ENCODE data around the gene ATP5ME. TPM values are rescaled to one million over a fixed set of nuclear protein-coding genes. Genes with fewer than 3 reads are reported as not detected.

The ATP5ME gene
- total RNA-seq, 1 experiment from 2014 or later: 330 TPM

DNA sequence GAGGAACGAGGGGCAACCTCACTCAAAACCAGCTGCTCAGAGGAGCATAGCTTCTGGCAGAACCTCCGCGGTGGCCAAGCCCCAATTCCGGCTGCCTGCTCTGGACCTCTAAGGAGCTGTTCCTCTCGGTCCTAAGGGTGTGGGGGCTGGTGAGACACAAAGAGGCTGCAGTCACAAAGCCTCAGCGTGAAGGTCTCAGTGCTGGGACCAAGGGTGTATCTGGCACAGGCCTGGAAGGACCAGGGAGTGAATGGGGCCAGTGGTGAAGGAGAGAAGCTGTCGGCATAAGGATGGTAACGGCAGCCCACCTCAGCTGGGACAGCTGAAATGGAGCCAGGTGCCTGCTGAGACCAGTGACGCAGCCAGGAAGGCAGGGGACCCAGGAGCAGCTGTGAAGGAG, 43.4 kb downstream of the ATP5ME start:
- no peak overlapping the region for H3K4me3 ChIP-seq (replicated peaks in 1 of 2; ENCODE audit: low read depth in 1 of 2, low read length in 2 of 2)
- ChIA-PET RAD21 (ENCODE audit: low non-redundant PET in 1 of 2, low total read pairs in 2 of 2, uncharacterized antibody in 2 of 2, unreplicated experiment in 2 of 2) (no interaction called here), POLR2A (no interaction called here), CTCF (no interaction called here)
- H3K4me2 ChIP-seq (ENCODE audit: low read length): no peak overlapping the region
- no peaks in the 10 kb centered on the region for H4K20me1 ChIP-seq (ENCODE audit: insufficient read depth)
- H2AFZ ChIP-seq (ENCODE audit: low read depth, low read length, poor library complexity, severe bottlenecking): no peak overlapping the region
- H3K27me3 ChIP-seq (ENCODE audit: insufficient read depth, low read length): no peaks in the 10 kb centered on the region
- no peak for DNase-seq (ENCODE audit: low read depth, low spot score)
- H3K79me2 ChIP-seq (ENCODE audit: insufficient read depth, low read length): no peaks in the 10 kb centered on the region
- no peaks in the 10 kb centered on the region for H3K9me2 ChIP-seq (ENCODE audit: insufficient read depth)
- H3K9ac ChIP-seq (ENCODE audit: low read length): no peak overlapping the region
- no peaks in the 10 kb centered on the region for H3K36me3 ChIP-seq (ENCODE audit: control insufficient read depth in 1 of 2, insufficient read depth in 2 of 2, low read length in 2 of 2)
- no peak overlapping the region for H3K27ac ChIP-seq (ENCODE audit: low read depth, low read length)
- no peaks in the 10 kb centered on the region; a peak in 1 of 4 replicates for H3K9me3 ChIP-seq (ENCODE audit: control insufficient read depth in 1 of 2, insufficient read depth in 1 of 2, low read depth in 1 of 2, low read length in 2 of 2)
- intact Hi-C loops (cut with micrococcal nuclease): no loop called here
- no peak for TF ChIP-seq CEBPB (IDR thresholded peaks at IDR 0.05; ENCODE audit: low read depth)
- TF ChIP-seq EZH2phosphoT487 (IDR thresholded peaks at IDR 0.05; ENCODE audit: borderline replicate concordance): no peak
- no peak for TF ChIP-seq SRF (IDR thresholded peaks at IDR 0.05; ENCODE audit: low read depth)
- TF ChIP-seq, protein P1, sequence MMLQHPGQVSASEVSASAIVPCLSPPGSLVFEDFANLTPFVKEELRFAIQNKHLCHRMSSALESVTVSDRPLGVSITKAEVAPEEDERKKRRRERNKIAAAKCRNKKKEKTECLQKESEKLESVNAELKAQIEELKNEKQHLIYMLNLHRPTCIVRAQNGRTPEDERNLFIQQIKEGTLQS (IDR thresholded peaks at IDR 0.05): no peak
- TF ChIP-seq RAD21 (IDR thresholded peaks at IDR 0.05; ENCODE audit: low read depth): no peak
- no peak for TF ChIP-seq CBX3 (IDR thresholded peaks at IDR 0.05; ENCODE audit: low read depth)
- TF ChIP-seq JUND (IDR thresholded peaks at IDR 0.05): no peak
- no peak for TF ChIP-seq ZFX (IDR thresholded peaks at IDR 0.05)
- TF ChIP-seq FOSL1 (IDR thresholded peaks at IDR 0.05; ENCODE audit: low read depth): no peak
- TF ChIP-seq POLR2A (IDR thresholded peaks at IDR 0.05; ENCODE audit: borderline replicate concordance, extremely low read depth, insufficient read depth, insufficient read length): no peak
- TF ChIP-seq, protein P2, sequence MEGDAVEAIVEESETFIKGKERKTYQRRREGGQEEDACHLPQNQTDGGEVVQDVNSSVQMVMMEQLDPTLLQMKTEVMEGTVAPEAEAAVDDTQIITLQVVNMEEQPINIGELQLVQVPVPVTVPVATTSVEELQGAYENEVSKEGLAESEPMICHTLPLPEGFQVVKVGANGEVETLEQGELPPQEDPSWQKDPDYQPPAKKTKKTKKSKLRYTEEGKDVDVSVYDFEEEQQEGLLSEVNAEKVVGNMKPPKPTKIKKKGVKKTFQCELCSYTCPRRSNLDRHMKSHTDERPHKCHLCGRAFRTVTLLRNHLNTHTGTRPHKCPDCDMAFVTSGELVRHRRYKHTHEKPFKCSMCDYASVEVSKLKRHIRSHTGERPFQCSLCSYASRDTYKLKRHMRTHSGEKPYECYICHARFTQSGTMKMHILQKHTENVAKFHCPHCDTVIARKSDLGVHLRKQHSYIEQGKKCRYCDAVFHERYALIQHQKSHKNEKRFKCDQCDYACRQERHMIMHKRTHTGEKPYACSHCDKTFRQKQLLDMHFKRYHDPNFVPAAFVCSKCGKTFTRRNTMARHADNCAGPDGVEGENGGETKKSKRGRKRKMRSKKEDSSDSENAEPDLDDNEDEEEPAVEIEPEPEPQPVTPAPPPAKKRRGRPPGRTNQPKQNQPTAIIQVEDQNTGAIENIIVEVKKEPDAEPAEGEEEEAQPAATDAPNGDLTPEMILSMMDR (IDR thresholded peaks at IDR 0.05 in 2 of 3, conservative IDR thresholded peaks at IDR 0.05 in 1 of 3; ENCODE audit: borderline replicate concordance in 1 of 3, insufficient read depth in 1 of 3, low read depth in 2 of 3, low read length in 2 of 3): no peak
- TF ChIP-seq SP1 (IDR thresholded peaks at IDR 0.05; ENCODE audit: low read depth): no peak
- TF ChIP-seq EGR1 (IDR thresholded peaks at IDR 0.05; ENCODE audit: low read depth): no peak
- TF ChIP-seq, protein P3, sequence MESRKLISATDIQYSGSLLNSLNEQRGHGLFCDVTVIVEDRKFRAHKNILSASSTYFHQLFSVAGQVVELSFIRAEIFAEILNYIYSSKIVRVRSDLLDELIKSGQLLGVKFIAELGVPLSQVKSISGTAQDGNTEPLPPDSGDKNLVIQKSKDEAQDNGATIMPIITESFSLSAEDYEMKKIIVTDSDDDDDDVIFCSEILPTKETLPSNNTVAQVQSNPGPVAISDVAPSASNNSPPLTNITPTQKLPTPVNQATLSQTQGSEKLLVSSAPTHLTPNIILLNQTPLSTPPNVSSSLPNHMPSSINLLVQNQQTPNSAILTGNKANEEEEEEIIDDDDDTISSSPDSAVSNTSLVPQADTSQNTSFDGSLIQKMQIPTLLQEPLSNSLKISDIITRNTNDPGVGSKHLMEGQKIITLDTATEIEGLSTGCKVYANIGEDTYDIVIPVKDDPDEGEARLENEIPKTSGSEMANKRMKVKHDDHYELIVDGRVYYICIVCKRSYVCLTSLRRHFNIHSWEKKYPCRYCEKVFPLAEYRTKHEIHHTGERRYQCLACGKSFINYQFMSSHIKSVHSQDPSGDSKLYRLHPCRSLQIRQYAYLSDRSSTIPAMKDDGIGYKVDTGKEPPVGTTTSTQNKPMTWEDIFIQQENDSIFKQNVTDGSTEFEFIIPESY (IDR thresholded peaks at IDR 0.05; ENCODE audit: extremely low read depth, insufficient replicate concordance, low read length): no peak
- TF ChIP-seq, protein P4, sequence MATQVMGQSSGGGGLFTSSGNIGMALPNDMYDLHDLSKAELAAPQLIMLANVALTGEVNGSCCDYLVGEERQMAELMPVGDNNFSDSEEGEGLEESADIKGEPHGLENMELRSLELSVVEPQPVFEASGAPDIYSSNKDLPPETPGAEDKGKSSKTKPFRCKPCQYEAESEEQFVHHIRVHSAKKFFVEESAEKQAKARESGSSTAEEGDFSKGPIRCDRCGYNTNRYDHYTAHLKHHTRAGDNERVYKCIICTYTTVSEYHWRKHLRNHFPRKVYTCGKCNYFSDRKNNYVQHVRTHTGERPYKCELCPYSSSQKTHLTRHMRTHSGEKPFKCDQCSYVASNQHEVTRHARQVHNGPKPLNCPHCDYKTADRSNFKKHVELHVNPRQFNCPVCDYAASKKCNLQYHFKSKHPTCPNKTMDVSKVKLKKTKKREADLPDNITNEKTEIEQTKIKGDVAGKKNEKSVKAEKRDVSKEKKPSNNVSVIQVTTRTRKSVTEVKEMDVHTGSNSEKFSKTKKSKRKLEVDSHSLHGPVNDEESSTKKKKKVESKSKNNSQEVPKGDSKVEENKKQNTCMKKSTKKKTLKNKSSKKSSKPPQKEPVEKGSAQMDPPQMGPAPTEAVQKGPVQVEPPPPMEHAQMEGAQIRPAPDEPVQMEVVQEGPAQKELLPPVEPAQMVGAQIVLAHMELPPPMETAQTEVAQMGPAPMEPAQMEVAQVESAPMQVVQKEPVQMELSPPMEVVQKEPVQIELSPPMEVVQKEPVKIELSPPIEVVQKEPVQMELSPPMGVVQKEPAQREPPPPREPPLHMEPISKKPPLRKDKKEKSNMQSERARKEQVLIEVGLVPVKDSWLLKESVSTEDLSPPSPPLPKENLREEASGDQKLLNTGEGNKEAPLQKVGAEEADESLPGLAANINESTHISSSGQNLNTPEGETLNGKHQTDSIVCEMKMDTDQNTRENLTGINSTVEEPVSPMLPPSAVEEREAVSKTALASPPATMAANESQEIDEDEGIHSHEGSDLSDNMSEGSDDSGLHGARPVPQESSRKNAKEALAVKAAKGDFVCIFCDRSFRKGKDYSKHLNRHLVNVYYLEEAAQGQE (IDR thresholded peaks at IDR 0.05; ENCODE audit: low read depth): no peak
- H3K4me1 ChIP-seq (ENCODE audit: control insufficient read depth in 1 of 2, insufficient read depth in 2 of 2, low read length in 2 of 2): no peaks in the 10 kb centered on the region
- ATAC-seq: no peak
- BruUV-seq (replicated peaks): no TSS peak
